Thoracic aorta (tissue), 2 donors: ENCODE results near the gene SANBR. TPM values are rescaled to one million over a fixed set of nuclear protein-coding genes. Genes with fewer than 3 reads are reported as not detected.

Experiments used
- ATAC-seq: fragments of 150-250 bp; one replicate; pipeline ENCODE4 v1.8.0; 2017; ENCODE audit warnings: low read depth; ENCODE audit not compliant: insufficient number of reproducible peaks, low FRiP score
- DNase-seq: peaks from one replicate; pipeline ENCODE4 v3.0.0-alpha.2; 2020; ENCODE audit warnings: low spot score
- H3K27ac ChIP-seq, 2 donors: fragments of 200-600 bp; sonication (generic); 1 replicate in 1 of 2; 2 replicates in 1 of 2; pipeline ENCODE4 v1.5.1; 2016; ENCODE audit warnings: mild to moderate bottlenecking in 2 of 2, moderate library complexity in 2 of 2
- H3K27me3 ChIP-seq: fragments of 200-600 bp; sonication (generic); replicated peaks from 2 replicates; pipeline ENCODE4 v1.6.0; 2016; ENCODE audit warnings: mild to moderate bottlenecking; ENCODE audit not compliant: insufficient read depth
- H3K36me3 ChIP-seq: fragments of 200-600 bp; sonication (generic); one replicate; pipeline ENCODE4 v1.5.1; 2016
- H3K4me1 ChIP-seq, 2 donors: fragments of 200-600 bp; sonication (generic); 1 replicate in 1 of 2; 2 replicates in 1 of 2; pipeline versions ENCODE4 v1.5.1 to v1.6.0; 2016; ENCODE audit warnings: low read depth in 2 of 2, mild to moderate bottlenecking in 1 of 2; ENCODE audit not compliant: control insufficient read depth in 1 of 2
- H3K4me3 ChIP-seq: fragments of 200-600 bp; sonication (generic); 2 replicates; pipeline ENCODE4 v1.5.1; 2016; ENCODE audit warnings: mild to moderate bottlenecking
- H3K9me3 ChIP-seq: fragments of 200-600 bp; sonication (generic); 2 replicates; pipeline ENCODE4 v1.5.1; 2016
- total RNA-seq, 2 donors: library from RNA; depleted of rRNA; stranded (reverse); fragments of >200 nt; gene quantifications; one replicate each; pipeline versions ENCODE4 v1.1.0 to v1.2.3, GENCODE V29; 2016
- TF ChIP-seq, protein P1 (sequence below): fragments of 200-600 bp; sonication (generic); IDR thresholded peaks from one replicate; pipeline ENCODE4 v1.5.1; 2019; ENCODE audit warnings: antibody characterized with exemption

SANBR gene
- total RNA-seq, 2 donors from 2014 or later, result 5.1 to 14.2 TPM

DNA sequence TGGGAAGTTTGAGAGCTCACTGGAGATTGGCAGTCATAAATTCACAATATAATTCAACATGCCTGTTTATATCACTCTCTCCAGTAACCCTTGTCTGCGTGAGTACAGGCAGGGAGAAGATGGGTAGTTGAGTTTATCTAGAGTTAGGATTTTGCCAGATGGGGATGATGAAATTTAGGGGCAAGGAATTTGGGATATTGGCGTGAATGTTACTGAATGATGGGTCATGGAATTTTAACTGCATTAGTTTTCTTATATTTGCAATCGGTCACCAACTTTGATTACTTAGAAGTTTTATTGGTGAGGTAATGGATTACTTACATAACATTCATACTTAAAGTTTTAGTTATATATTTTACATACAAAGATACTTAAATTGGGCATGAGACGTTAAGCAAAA, 35.1 kb downstream of the SANBR start:
- peaks cover 3% of the 10 kb centered on the region for H3K36me3 ChIP-seq
- H3K4me1 ChIP-seq, result no peaks in the 10 kb centered on the region
- TF ChIP-seq, protein P1, sequence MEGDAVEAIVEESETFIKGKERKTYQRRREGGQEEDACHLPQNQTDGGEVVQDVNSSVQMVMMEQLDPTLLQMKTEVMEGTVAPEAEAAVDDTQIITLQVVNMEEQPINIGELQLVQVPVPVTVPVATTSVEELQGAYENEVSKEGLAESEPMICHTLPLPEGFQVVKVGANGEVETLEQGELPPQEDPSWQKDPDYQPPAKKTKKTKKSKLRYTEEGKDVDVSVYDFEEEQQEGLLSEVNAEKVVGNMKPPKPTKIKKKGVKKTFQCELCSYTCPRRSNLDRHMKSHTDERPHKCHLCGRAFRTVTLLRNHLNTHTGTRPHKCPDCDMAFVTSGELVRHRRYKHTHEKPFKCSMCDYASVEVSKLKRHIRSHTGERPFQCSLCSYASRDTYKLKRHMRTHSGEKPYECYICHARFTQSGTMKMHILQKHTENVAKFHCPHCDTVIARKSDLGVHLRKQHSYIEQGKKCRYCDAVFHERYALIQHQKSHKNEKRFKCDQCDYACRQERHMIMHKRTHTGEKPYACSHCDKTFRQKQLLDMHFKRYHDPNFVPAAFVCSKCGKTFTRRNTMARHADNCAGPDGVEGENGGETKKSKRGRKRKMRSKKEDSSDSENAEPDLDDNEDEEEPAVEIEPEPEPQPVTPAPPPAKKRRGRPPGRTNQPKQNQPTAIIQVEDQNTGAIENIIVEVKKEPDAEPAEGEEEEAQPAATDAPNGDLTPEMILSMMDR, result no peak

DNA sequence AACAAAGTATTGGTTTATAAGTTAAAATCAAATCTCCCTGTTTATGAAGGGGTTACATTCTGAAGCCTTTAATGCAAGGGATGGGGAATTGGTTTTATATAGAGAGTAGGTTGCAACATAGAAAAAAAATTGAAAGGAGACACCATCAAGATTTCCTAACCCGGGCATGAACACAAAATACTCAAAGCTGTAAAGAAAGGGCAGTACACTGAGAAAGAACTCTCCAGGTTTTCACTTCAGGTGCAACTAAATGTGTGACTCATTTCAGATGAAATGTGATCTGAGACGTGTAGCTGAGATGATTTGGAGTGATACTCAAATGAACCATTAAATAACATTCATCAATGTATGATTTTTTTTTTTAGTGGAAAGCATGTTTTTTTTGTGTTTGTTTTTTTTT, 43.6 kb downstream of the SANBR start:
- Histone ChIP-seq H3K9me3 (no peaks in the 10 kb centered on the region), H3K27me3 (no peaks in the 10 kb centered on the region), H3K27ac (no peak overlapping the region), H3K36me3 (peaks cover 2% of the 10 kb centered on the region), H3K4me1 (no peaks in the 10 kb centered on the region), H3K4me3 (no peak overlapping the region)
- TF ChIP-seq, protein P1, result no peak
- ATAC-seq, result no peak
- DNase-seq, result no peak

More for the DNA sequence above, 35.1 kb downstream of the SANBR start:
- no peaks in the 10 kb centered on the region for H3K27me3 ChIP-seq
- H3K9me3 ChIP-seq, result no peaks in the 10 kb centered on the region
- no peak for ATAC-seq
- no peak overlapping the region for H3K4me3 ChIP-seq
- no peak overlapping the region for H3K27ac ChIP-seq
- no peak for DNase-seq

DNA sequence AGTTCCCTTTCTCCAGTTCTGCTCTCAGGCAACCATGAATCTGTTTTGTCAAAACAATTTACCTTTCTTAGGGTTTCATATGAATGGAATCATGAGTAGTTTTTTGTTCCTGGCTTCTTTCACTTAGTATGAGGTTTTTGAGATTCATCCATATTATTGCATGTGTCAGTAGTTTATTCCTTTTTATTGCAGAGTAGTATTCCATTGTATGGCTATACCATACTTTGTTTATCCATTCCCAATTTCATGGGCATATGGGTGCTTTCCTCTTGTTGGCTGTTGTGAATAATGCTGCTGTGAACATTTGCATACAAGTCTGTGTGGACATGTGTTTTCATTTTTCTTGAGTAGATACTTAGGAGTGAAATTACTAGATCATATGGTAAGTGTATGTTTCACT, 46.0 kb downstream of the SANBR start:
- Histone ChIP-seq H3K36me3 (peaks cover 2% of the 10 kb centered on the region), H3K9me3 (no peaks in the 10 kb centered on the region), H3K27ac (no peak overlapping the region), H3K4me3 (no peak overlapping the region), H3K27me3 (no peaks in the 10 kb centered on the region), H3K4me1 (no peaks in the 10 kb centered on the region)
- no peak for ATAC-seq
- DNase-seq, result no peak
- TF ChIP-seq, protein P1, result no peak

DNA sequence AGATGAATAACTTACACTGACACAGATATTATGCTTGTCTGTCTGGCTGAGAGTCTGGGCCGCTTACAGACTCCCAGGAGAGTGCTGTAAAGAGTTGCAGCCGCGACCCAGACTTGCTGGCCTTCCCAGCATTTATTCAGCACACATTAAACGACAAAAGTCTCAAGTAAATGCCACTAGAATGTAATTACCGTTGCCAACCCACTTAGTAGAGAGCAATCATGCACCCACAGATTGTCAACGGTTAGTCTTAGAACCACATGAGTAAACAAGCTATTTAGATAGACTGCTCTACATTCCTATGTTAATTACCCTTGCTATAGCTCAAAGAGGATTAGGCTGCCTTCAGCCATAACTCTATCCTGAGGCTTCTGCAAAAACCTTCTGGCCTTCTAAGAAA, 48.5 kb downstream of the SANBR start:
- no peak overlapping the region for H3K4me3 ChIP-seq
- peaks cover 2% of the 10 kb centered on the region for H3K36me3 ChIP-seq
- no peaks in the 10 kb centered on the region for H3K27me3 ChIP-seq
- no peaks in the 10 kb centered on the region for H3K9me3 ChIP-seq
- H3K4me1 ChIP-seq, result no peaks in the 10 kb centered on the region
- H3K27ac ChIP-seq, result no peak overlapping the region
- ATAC-seq, result no peak
- TF ChIP-seq, protein P1, result no peak
- no peak for DNase-seq

Other genes with a start within 250 kb of the SANBR start
- 10 to 100 TPM; 15.7 to 26.9 TPM for gene REL, start 184.3 kb upstream of the SANBR start, total RNA-seq
- gene PEX13, start 48.2 kb upstream of the SANBR start, total RNA-seq, result 10 to 100 TPM; 47.8 to 60.1 TPM
- gene PUS10, start 47.6 kb upstream of the SANBR start, total RNA-seq, result 1 to 10 TPM; 2.6 to 3.0 TPM
- 10 to 100 TPM; 12.7 to 17.2 TPM for gene C2orf74, start 96.3 kb downstream of the SANBR start, total RNA-seq